OCI-M1 (cell line): Measurements from ENCODE around the gene ACO1.
A peak's percentile ranks its signal among the peaks of the same experiment; 100 is the strongest.

Experiments
- DNase-seq: peaks from one replicate; lab custom pipeline; 2025; lab: John Stamatoyannopoulos, UW

ACO1 gene

DNA sequence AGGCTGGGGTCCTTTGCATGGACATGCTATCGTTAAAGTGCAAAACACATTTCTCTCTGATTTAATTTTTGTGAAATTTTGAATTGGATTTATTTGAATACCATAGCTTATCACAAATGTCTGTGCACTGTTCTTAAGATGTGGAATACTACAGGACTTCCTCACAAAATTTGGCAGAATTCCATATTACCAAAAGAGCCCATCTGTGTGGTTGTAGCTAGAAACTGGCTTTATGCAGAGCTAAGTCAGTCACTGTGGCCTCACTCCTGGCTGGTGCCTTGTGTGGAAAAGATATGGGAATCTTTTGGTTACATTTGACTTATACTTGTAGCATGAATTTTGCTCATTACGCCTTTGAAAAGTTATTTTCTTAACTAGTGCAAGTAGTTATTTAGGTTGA, 35.5 kb downstream of the ACO1 start:
- peak; percentile 23 for DNase-seq

DNA sequence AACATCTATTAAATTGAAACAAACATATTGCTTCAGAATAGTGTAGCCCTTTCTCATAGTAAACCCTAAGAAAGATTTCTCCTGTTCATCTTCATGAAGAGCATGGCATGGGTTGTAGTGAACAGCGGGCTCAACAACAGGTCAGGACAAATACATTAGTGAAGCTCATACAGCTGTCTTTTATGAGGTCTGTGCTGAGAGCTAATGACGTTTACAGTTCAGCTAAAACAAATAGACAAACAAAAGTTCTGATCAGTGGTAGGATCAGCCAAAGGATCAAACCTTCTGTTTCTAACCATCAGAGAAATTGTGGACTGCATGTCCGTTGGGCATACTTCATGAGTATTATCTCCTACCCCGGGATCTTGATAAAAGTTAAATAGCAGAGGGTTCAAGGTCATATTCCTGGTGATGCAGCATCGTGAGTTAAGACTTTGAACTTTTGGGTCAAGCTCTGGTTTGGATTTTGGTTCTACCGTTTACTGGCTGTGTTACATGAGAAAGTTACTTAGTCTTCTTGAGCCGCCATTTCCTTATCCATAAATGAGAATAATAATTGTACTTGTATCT, 37.9 kb downstream of the ACO1 start:
- DNase-seq = no peak

DNA sequence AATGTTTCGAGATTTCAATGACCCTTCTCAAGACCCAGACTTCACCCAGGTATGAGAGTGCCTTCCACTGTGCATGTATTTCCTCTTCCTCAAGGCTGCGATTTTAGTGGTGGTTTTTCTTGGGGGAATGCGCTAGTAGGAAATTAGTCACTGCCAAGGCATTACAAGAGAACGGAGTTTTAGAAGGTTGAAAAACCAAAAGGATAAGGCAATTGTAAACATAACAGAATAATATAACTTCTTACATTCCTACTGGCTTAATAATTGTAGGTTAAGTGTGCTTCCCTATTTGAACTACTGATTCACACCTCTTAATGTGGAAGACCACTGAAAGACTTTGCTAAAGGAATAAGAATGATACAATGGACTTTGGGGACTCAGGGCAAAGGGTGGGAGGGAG, 38.9 kb downstream of the ACO1 start:
- DNase-seq = no peak

DNA sequence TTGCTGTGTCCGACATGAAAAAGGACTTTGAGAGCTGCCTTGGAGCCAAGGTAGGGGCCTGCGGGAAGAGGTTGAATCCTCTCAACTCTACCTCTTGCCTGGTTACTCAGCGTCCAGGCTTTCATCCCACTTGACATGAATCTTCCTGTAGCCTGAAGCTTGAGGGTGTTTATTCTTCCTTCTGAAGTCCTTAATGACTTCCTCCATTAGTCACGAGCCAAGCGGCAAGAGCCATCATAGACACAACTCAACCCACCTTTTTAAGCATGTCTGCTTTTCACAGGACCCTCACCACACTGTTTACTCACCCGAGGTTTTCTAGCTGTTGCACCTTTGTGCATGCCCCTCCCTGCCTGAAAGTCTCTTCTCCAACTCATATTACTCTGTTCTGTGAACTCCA, 40.2 kb downstream of the ACO1 start:
- DNase-seq = no peak

DNA sequence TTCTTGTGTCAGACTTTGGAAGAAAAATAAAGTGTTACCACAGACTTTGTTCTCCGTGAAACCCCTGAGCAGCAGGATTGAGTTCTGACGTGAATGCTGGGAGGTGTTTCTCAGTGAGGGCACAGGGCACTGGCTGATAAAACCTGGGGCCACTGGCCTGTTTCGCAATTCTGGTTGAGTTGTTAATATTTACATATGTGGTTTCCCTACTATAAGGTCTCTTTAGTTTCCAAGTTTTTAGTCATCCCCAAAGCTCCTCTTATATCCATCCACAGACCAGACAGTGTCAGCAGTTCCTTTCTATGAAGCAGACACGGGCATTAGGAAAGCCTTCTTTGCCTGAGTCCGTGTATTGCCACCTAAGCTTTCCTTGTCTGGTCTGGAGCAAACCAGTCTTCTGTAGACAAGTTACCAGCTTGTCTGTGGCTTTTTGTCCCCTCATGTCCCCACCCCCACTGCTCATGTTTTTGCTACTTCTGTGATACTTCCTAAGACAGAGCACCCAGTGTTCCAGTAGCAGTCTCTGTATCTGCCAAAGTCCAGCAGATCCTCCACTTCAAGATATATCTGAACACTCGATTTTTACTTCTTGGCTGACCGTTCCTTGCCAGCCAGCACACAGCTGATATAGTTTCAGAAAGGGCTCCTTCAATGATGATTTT, 42.0 kb downstream of the ACO1 start:
- peak; percentile 90 for DNase-seq

DNA sequence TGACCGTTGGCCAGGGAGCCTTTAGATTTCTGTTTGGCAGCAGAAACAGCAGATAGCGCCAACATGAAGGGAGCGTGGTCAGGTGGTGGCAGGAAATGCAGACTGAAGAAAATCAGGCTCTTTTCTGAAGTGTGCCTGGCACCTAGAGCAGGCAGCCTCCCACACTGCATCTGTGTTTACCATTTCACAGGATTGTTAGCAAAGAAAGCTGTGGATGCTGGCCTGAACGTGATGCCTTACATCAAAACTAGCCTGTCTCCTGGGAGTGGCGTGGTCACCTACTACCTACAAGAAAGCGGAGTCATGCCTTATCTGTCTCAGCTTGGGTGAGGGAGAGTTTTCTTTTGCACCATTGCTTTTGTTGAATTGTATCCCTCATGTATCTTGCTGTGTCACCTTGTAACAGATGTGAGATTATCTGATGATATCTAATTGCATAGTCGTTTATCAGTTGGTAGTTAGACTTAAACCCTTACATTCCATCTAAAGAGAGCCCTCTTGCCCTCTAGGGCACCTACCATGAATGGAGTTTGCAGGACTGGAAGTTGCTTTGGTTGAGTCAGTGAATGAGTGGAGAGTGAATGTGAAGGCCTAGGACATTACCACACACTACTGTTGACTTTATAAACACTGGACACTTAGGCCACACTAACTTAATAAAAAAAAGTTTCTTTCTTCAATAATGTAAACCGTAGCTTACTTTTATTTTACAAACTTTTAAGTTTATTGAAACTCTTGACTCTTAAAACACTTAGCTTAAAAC, 42.8 kb downstream of the ACO1 start:
- DNase-seq = peak; percentile 47

DNA sequence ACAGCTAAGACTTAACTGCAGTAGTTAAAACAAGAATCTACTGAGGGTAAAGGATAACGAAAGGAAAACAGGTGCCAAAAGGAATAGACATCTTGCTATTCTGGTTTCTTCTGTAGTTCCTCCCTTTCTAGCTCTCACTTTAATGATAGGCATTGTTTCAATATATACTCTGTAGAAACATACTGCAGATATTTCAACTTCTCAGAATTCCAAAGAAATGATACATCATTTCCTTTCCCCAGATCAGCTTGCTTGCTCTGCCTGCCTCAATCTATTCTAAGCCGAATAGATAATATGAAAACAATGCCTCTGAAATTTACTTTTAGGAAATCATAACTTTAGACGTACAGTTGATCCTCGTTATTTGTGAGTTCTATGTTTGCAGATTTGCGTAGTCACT, 46.3 kb downstream of the ACO1 start:
- peak; percentile 23 for DNase-seq

DNA sequence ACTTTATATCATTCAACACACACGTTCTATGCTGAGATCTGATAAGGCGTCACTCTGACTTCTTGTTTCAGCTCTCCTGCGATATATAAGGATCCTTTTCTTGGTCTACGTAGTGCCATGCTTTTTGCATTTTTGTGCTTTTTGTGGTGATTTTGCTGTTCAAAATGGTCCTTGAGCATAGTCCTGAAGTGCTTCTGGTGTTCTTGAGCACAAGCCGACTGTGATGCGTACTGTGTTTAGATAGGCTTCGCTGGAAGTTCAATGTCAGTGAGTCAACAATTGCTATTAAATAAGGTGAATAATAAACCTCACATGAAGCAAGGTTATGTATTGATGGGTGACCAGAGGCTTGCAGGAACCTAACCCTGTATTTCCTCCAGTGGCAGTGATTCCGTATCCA, 46.8 kb downstream of the ACO1 start:
- peak; percentile 30 for DNase-seq

DNA sequence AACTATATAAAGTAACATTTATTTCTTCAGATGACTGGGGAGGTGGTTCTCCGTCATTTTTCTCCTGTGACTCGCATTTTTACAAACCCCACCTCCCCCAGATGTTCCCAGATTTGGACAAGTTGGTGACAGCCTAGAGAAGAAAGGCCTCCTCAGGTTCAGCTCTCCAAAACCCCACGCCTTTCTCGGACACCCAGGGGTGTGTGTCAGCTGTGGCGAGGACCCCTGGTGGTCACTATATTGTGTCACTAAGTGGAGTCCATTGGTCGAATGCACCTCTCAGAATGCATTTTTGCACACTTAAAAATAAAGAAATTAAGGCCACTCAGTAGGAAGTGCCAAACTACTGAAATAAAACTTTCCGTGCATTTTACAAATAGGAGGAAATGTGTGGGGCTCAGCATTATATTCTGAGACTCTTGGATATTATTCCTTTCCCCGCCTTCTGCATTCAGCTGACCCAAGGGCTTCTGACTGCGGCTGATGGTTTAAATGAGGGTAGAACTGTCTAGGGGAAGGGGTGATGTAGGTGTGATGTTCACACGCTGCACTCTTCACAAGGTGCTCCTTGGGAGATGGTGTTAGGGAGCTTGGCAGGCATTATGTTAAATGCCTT, 47.6 kb downstream of the ACO1 start:
- DNase-seq = peak; percentile 25

DNA sequence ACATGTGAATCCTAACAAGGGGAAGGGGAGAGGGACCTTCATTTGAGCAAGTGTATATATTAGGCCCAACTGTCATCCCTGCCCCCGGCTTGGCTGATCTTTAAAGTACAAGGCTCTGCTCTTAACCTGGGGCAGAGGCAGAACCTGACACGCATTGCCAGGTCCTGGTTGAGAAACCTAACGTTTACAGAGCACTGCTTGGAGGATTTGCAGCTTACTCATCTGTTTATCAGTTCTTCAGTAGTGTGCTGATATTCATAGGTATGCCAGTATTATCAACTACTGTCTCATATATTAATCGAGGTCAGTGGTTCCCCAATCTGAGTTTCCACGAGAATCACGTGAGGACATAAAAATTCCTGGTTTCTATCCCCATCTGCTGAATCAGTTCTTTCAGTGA, 50.4 kb downstream of the ACO1 start:
- DNase-seq = no peak

DNA sequence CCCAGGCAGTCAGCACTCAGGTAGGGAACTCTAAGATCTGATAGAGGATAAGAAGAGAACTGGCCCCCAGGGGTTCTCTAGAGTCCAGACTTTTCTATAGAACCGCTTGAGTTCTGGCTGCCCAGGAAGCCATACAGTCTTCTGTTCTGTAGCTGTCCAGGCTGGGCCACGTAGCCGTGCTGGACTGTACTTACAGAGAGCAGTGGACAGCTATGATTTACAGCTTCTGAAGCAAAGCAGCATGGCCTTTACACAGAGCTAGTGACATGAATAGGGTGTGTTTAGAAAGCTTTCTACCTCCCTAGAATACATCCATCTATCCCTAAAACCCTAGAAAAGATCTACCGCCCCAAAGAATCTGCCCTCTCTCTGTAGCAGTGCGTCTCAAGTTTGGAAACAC, 57.2 kb downstream of the ACO1 start:
- no peak for DNase-seq

DNA sequence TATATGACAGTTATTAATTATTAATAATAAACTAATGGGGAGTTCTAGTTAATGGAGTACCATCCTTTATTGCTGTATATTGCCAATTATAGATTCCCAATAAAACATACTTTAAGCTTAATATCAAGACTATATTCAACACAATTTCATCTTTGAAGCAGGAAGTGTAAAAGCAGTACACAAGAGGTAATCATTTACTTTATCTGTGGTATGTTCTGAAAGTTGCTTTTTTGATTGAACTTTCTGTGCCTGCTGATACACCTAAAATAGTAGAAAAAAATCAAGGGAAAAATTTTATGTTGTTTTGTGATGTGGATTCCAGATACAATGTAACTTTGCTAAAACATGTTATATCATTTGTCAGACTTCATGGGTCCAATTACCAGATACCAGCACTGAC, 58.0 kb downstream of the ACO1 start:
- no peak for DNase-seq

DNA sequence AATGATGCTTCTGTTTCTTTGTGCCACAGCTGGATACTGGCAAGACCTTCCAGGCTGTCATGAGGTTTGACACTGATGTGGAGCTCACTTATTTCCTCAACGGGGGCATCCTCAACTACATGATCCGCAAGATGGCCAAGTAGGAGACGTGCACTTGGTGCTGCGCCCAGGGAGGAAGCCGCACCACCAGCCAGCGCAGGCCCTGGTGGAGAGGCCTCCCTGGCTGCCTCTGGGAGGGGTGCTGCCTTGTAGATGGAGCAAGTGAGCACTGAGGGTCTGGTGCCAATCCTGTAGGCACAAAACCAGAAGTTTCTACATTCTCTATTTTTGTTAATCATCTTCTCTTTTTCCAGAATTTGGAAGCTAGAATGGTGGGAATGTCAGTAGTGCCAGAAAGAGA, 65.5 kb downstream of the ACO1 start:
- no peak for DNase-seq

DNA sequence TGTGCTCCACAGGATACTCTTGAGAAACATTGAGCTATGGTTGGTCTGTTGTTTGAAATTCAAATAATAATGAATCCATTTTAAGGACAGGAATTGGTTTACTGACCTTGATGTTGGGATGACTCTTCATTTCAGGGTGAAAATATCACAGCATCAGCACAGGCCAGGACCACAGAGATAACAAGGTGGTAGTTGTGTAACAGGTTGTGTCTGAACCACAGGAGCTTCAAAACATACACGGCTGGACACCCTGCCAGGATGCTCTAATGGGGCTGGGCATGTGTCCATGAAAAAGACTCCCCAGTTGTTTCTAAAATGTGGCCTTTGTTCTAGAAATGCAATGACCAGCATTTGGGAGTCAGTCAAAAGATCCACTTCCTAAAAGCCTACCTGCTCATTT, 69.8 kb downstream of the ACO1 start:
- DNase-seq = no peak

DNA sequence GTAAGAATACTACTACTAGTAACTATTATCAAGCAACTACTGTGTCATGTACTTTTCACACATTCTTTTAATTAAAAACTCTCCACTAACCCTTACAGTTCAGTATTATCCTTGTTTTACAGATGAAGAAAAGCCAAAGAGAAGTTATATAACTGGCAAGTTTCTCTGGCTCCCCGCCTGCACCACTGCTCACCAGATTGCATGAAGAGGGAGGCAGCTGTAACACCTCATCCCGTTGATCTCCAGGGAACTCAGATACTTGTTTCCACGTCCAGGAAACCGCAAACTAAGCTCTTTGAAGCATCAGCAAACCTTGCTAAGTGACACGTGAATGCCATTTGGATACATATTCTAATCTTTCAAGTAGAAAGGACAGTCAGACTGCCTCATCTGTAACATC, 71.3 kb downstream of the ACO1 start:
- DNase-seq = no peak

DNA sequence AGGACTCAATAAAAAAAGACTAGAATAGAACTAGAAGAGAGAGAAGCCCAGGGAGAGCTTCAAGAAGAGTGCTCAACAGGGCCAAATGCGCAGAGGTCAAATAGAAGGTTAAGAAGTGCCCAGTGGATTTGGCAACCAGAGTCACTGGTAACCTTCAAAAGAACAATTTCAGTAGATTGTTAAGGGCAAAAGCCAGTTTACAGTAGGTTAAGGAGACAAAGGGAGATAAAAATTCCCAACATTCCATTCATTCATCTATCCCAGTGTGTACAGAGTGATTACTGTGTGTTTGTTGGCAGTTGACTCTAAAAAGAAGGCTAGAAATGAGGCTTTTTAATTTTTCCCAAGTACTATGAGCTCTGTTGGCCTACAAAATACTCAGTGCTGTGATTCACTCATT, 72.1 kb downstream of the ACO1 start:
- DNase-seq = no peak

DNA sequence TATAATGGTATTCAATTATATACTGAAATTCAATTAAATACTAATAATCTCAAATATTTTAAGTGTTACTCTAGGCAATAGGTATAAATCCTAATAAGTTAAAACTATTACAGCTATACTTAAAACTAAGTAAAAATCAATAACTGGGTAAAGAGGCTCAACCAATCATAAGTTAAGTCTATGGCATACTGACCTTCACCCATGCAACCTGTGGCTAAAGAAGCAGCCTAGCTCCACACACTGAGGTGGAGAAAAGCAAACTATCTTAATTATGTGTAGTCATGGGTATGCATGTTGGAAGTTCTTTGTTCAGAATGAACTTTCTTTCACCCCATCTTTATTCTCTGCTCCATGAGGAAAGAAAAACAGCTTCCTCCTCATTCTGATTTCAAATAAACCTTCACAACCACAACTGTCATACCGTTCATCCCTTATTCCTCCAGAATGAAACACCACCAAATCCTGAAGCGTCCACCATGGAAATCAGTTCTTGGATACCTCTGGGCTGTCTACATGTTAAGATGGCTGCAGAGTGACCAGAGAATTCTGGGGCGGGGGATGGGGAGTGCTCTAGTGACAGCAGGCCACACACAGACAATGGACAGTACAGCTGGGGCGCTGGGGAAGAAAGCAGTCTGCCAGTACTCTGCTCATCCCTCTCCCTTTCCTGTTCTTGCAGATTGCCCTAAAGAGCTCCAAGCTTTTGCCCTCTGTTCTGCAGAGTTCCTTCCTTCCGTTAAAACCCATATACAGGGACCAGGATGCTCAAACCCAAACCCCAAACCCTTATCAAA, 79.3 kb downstream of the ACO1 start:
- DNase-seq = no peak

DNA sequence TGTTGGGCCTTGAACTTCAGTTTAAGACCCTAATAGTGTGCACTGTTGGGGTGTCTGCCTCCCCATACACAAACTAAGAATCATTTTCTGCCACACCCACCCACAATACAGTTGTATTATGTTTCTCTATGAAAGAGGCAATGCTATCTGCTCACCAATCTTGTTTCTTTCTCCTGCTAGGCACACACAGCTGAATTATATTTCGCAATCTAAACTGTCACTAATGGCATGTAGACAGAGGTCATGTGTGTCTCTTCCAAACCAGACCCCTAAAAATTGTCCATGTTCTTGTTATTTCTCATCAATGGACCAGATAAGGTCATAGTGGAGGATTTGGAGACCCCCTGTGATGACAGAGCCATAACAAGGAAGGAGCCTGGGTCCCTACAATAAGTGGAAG, 84.3 kb downstream of the ACO1 start:
- DNase-seq = peak; percentile 83

DNA sequence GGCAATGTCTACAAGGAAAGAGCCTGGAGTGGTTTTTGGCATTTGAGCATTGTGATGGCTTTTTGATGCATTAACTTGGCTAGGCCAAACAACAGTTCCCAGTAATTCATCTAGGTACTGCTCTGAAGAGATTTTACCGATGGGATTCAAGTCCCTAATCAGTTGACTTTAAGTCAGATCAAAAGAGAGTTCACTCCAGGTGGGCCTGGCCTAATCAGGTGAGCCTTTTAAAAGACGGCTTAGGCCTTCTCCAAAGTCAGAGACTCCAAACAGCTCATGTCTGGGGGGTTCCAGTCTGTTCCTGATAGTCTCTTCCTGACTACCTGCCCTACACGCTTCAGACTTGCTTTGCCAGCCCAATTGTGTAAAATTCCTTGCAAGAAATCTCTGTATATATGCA, 87.9 kb downstream of the ACO1 start:
- no peak for DNase-seq

DNA sequence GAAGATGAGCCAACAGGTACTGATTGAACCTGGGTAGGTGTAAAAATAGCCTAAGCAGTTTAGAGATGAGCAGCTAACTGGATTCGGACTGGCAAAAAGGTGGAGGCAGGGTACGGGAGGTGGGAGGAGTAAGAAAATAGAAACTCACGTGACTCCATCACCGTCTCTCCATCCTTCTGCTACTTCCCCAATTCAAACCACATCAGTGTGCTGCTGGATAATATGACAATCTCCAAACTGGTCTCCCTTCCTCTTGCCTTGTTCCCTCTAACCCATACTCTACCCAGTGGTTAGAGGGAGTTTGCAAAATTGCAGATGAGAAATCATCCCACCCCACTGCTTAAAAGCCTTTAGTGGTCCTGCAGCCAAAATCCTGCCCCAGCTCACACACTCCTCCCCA, 98.9 kb downstream of the ACO1 start:
- DNase-seq = peak; percentile 7

DNA sequence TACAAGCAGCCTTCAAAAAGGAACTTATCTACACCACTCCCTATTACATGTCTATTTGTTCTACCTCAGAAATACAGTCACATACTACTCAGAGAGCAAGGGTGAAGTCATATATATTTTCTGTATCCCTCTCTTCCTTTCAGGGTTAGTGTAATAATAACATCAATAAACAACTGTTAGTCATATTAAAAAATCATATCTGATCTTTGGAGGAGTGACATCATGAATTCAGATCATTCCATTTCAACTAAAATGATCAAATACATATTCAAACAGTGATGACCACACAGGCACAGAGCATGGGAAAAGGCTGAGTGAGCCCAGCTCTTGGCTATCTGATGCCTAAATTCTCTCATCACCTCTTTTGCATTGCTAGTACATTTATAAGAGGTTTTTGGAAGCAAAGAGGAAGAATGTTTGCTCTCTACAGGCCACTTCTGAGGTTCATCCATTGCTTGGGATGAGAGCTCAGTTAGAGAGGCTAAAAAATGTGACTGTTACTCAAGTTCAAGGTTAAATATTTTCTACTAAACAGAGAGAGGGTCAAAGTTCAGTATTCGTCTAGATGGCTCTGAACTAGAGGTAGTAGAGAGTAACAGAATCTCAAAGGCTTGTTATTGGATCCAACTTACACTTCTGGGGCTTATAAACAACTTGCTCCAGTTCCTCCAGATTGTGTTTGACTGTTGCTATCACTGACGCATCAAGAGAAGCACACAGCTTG, 102.6 kb downstream of the ACO1 start:
- no peak for DNase-seq

DNA sequence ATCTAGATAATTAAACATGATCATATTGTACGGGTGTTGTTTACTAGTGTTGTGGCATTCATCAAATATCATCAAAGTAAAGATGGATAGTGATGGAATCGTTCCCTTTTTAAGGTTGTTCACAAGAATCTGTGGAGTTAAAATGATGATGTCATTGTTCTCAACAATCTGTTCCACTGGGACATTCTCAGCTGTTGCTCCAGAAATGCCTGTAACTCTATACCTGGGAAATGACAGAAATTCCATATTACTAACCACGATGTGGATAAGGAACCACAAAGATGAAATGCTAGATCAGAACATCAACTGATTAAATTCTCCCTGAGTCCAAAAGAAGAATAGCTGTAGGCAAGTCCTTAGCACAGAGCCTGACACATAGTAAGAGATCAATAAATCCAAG, 103.5 kb downstream of the ACO1 start:
- no peak for DNase-seq
